ENCODE results near the gene TTC29.

TTC29 gene

DNA sequence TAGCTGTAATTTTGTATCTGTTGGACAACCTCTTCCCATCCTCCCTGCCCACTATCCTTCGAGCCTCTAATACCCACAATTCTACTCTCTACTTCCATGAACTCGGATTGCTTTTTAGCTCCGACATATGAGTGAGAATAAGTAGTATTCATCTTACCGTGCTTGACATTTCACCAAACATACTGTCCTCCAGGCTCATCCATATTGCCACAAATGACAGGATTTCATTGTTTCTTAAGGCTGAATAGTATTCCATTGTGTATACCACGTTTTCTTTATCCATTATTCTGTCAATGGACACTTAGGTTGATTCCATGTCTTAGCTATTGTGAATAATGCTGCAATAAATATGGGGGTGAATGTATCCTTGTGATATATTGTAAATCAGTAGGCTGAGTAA lies 26.4 kb upstream of the TTC29 start:
- in situ Hi-C loops (cut with HindIII; ENCODE audit: low sequenced_read_pairs), result no loop called here
- no peak overlapping the region for H3K4me3 ChIP-seq (ENCODE audit: low read depth, low read length)
- DNase-seq (ENCODE audit: low read depth, low spot score), result no peak
- no peak for TF ChIP-seq CTCF (IDR thresholded peaks at IDR 0.05; ENCODE audit: low read depth, low read length)

- TF ChIP-seq CTCF (IDR thresholded peaks at IDR 0.05; ENCODE audit: low read depth, low read length), result no peak
- no peak overlapping the region for H3K4me3 ChIP-seq (ENCODE audit: low read depth, low read length)
- no peak for DNase-seq (ENCODE audit: low read depth, low spot score)
Observed at GRCh38 chr4:146969126-146969525, 23.5 kb upstream of the TTC29 start.

GRCh38 chr4:146960634-146961033 lies 15.0 kb upstream of the TTC29 start:
- H3K4me3 ChIP-seq (ENCODE audit: low read depth, low read length), result no peak overlapping the region
- DNase-seq (ENCODE audit: low read depth, low spot score), result no peak
- no peak for TF ChIP-seq CTCF (IDR thresholded peaks at IDR 0.05; ENCODE audit: low read depth, low read length)
- in situ Hi-C loops (cut with HindIII; ENCODE audit: low sequenced_read_pairs), result no loop called here

More at GRCh38 chr4:146969126-146969525, 23.5 kb upstream of the TTC29 start:
- in situ Hi-C loops (cut with HindIII; ENCODE audit: low sequenced_read_pairs), result no loop called here

GRCh38 chr4:146959692-146960091 lies 14.0 kb upstream of the TTC29 start:
- peak; percentile 44 for DNase-seq (ENCODE audit: low read depth, low spot score)
- TF ChIP-seq CTCF (IDR thresholded peaks at IDR 0.05; ENCODE audit: low read depth, low read length), result no peak
- in situ Hi-C loops (cut with HindIII; ENCODE audit: low sequenced_read_pairs), result no loop called here
- H3K4me3 ChIP-seq (ENCODE audit: low read depth, low read length), result no peak overlapping the region

DNA sequence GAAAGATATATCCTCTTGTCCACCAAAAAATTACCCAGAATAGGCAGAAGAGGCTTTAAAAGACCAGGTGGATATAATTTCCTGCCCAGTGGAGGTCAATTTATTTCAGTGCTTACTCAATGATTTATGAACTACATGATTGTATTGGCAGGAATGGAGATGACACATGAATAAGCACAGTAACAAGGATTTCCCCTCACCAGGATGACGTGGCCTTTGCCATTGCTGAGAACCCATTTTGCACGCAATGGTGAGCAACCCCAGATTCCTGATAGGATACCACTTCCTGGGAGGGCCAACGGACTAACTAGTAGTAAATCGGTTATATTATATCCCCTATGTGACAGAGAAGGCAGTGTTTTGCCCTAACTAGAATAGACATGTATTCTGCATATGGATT lies 11.6 kb upstream of the TTC29 start:
- in situ Hi-C loops (cut with HindIII; ENCODE audit: low sequenced_read_pairs), result no loop called here
- peak; percentile 82 for DNase-seq (ENCODE audit: low read depth, low spot score)
- no peak overlapping the region for H3K4me3 ChIP-seq (ENCODE audit: low read depth, low read length)
- TF ChIP-seq CTCF (IDR thresholded peaks at IDR 0.05; ENCODE audit: low read depth, low read length), result no peak

DNA sequence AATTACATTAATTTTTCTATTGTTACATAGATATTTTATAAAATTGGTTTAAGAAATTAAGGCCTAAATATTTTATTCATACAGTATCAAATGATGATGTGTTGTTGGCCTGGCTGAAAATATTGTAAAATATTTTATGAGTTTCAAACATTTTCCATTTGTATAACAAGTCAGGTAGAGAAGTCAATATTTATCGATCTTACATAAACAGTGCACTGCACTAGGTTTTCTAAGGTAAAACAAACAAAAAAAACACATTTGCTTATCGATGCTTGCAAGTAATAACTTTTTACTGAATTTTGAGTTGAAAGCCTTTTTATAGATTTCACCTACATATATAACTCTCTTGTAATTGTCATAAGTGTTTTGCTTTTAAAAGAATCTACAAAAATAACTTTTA lies 7.2 kb upstream of the TTC29 start:
- H3K4me3 ChIP-seq (ENCODE audit: low read depth, low read length), result no peak overlapping the region
- TF ChIP-seq CTCF (IDR thresholded peaks at IDR 0.05; ENCODE audit: low read depth, low read length), result no peak
- no peak for DNase-seq (ENCODE audit: low read depth, low spot score)
- in situ Hi-C loops (cut with HindIII; ENCODE audit: low sequenced_read_pairs), result no loop called here

- no peak for TF ChIP-seq CTCF (IDR thresholded peaks at IDR 0.05; ENCODE audit: low read depth, low read length)
- in situ Hi-C loops (cut with HindIII; ENCODE audit: low sequenced_read_pairs), result no loop called here
- H3K4me3 ChIP-seq (ENCODE audit: low read depth, low read length), result no peak overlapping the region
- no peak for DNase-seq (ENCODE audit: low read depth, low spot score)
Observed at GRCh38 chr4:146949559-146949958, 3.9 kb upstream of the TTC29 start.

All from astrocyte of the spinal cord (primary cell).